ENCODE measurements around the gene CRIP1.

Gene CRIP1

DNA sequence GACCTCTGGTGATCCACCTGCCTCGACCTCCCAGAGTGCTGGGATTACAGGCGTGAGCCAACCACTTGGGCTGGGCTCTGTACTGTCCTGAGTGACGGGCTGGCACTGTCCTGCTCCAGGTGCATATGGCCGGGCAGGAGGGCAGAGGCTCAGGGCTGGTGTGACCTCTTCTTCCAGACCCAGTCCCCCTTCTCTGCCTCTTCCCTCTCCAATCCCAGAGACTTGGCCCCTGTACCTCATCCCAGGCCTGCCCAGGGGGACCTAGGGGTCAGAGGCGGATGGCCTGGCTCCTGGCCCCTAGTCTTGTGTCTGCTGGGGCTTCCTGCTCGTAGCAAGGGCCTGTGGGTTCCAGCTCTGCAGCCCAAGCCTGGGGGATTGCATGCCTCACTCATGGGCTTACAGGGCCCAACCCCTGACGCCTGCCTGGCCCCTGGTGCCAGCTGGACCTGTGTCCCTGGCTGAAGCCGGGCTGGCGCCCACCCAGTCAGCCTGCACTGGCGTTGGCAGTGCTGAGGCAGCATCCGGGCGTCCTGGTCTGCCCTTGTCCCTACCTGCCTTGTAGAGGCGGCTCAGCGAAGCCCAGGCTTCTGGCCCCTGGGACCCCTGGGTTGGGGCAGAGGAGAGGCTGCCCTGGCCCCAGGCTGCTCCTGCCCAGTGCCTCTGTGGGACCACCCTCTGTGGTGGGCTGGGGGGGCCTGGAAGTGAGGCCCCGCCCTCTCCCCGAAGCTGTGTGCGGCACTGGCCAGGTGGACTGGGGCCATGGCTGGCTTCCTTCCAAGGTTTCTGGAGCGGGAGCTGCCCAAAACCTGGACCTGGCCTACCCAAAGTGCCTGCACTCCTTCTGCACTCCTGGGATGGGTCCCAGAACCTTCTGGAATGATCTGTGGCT, 8.7 kb downstream of the CRIP1 start:
- no peak for DNase-seq (ENCODE audit: low spot score)
- TF ChIP-seq, protein P1, sequence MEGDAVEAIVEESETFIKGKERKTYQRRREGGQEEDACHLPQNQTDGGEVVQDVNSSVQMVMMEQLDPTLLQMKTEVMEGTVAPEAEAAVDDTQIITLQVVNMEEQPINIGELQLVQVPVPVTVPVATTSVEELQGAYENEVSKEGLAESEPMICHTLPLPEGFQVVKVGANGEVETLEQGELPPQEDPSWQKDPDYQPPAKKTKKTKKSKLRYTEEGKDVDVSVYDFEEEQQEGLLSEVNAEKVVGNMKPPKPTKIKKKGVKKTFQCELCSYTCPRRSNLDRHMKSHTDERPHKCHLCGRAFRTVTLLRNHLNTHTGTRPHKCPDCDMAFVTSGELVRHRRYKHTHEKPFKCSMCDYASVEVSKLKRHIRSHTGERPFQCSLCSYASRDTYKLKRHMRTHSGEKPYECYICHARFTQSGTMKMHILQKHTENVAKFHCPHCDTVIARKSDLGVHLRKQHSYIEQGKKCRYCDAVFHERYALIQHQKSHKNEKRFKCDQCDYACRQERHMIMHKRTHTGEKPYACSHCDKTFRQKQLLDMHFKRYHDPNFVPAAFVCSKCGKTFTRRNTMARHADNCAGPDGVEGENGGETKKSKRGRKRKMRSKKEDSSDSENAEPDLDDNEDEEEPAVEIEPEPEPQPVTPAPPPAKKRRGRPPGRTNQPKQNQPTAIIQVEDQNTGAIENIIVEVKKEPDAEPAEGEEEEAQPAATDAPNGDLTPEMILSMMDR (IDR thresholded peaks at IDR 0.05; ENCODE audit: extremely low read depth, missing control alignments), result no peak

- DNase-seq (ENCODE audit: low spot score), result no peak
- TF ChIP-seq, protein P1 (IDR thresholded peaks at IDR 0.05; ENCODE audit: extremely low read depth, missing control alignments), result no peak
Observed at GRCh38 chr14:105495990-105496830, 9.5 kb downstream of the CRIP1 start.

DNA sequence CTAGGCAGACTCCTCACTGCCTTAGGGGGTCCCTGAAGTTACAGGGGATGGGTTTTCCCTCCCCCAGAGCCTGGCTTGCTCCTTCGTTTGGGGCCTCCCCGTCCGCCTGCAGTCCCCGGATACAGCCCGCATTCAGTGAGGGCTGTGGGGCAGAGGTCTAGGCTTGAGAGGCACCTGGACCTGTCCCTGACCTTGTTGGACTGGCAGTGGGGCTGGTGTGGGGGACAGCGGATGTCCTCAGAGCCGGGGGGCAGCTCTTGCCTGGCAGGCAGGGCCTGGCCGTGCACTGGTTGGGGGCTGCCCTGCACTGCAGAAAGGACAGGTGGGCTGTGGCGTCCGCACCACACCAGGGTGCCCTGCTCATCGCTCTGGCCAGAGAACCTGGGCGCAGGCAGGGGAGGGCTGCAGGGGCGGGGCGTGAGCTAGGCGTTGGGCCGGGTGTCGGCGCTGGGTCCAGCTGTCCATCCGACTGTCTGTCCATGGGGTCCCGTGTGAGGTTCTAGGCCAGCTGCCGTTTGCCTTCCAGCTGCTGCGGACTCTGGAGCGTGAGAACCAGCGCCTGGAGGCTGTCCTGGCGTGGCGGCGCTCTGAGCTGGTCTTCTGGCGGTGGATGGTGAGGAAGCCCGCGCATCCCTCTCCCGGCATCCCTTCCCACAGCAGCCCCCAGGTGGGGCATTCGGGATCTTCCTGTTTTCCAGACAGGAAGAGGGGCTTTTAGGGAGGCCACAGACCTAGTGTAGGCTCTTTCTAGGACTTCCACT, 10.3 kb downstream of the CRIP1 start:
- DNase-seq (ENCODE audit: low spot score), result no peak
- TF ChIP-seq, protein P1 (IDR thresholded peaks at IDR 0.05; ENCODE audit: extremely low read depth, missing control alignments), result no peak

- TF ChIP-seq, protein P1 (IDR thresholded peaks at IDR 0.05; ENCODE audit: extremely low read depth, missing control alignments), result no peak
- no peak for DNase-seq (ENCODE audit: low spot score)
Observed at GRCh38 chr14:105497671-105498429, 11.2 kb downstream of the CRIP1 start.

GRCh38 chr14:105498430-105499255, 12.0 kb downstream of the CRIP1 start:
- TF ChIP-seq, protein P1 (IDR thresholded peaks at IDR 0.05; ENCODE audit: extremely low read depth, missing control alignments), result no peak
- no peak for DNase-seq (ENCODE audit: low spot score)
